GM08714 (cell line): ENCODE data around the gene ROR2.

Source experiments
- H3K4me3 ChIP-seq: fragments of 200-500 bp; sonication (Bioruptor generic); 2 replicates; pipeline ENCODE4 v1.5.1; 2014; ENCODE audit warnings: mild to moderate bottlenecking, low read length, inconsistent platforms
- ZNF274 ChIP-seq: IDR thresholded peaks from 2 replicates; pipeline ENCODE4 v1.6.1; 2012; ENCODE audit warnings: mild to moderate bottlenecking, low read depth, low read length

Gene ROR2

GRCh38 chr9:91943478-91944470 is 6.3 kb downstream of the ROR2 start:
- no peak overlapping the region for H3K4me3 ChIP-seq
- TF ChIP-seq ZNF274: no peak

- TF ChIP-seq ZNF274: no peak
- no peak overlapping the region for H3K4me3 ChIP-seq
Measured at GRCh38 chr9:91942201-91942600, 7.8 kb downstream of the ROR2 start.

- TF ChIP-seq ZNF274: no peak
- no peak overlapping the region for H3K4me3 ChIP-seq
Measured at GRCh38 chr9:91939978-91940377, 10.1 kb downstream of the ROR2 start.

GRCh38 chr9:91937727-91938126 is 12.3 kb downstream of the ROR2 start:
- no peak overlapping the region for H3K4me3 ChIP-seq
- no peak for TF ChIP-seq ZNF274

- no peak overlapping the region for H3K4me3 ChIP-seq
- TF ChIP-seq ZNF274: no peak
Measured at GRCh38 chr9:91937056-91937455, 13.0 kb downstream of the ROR2 start.

GRCh38 chr9:91935805-91936514 is 14.1 kb downstream of the ROR2 start:
- no peak for TF ChIP-seq ZNF274
- no peak overlapping the region for H3K4me3 ChIP-seq

- no peak for TF ChIP-seq ZNF274
- no peak overlapping the region for H3K4me3 ChIP-seq
Measured at GRCh38 chr9:91935066-91935749, 14.8 kb downstream of the ROR2 start.

- no peak for TF ChIP-seq ZNF274
- no peak overlapping the region for H3K4me3 ChIP-seq
Measured at GRCh38 chr9:91934654-91935053, 15.4 kb downstream of the ROR2 start.

GRCh38 chr9:91933556-91934352 is 16.3 kb downstream of the ROR2 start:
- no peak for TF ChIP-seq ZNF274
- H3K4me3 ChIP-seq: no peak overlapping the region

- no peak for TF ChIP-seq ZNF274
- no peak overlapping the region for H3K4me3 ChIP-seq
Measured at GRCh38 chr9:91930475-91930874, 19.6 kb downstream of the ROR2 start.

- TF ChIP-seq ZNF274: no peak
- no peak overlapping the region for H3K4me3 ChIP-seq
Measured at GRCh38 chr9:91929331-91929730, 20.7 kb downstream of the ROR2 start.

- no peak overlapping the region for H3K4me3 ChIP-seq
Measured at GRCh38 chr9:91927922-91928510, 22.0 kb downstream of the ROR2 start.

GRCh38 chr9:91924090-91924489 is 25.9 kb downstream of the ROR2 start:
- TF ChIP-seq ZNF274: no peak
- no peak overlapping the region for H3K4me3 ChIP-seq

More at GRCh38 chr9:91927922-91928510, 22.0 kb downstream of the ROR2 start:
- TF ChIP-seq ZNF274: no peak
